H1 (cell line): ENCODE measurements around the gene SEPTIN5. TPM values are rescaled to one million over a fixed set of nuclear protein-coding genes. Genes with fewer than 3 reads are reported as not detected.

Experiments used
- CTCF ChIA-PET: fragments of 300-600 bp; sonication (Branson Sonifier 250); formaldehyde crosslinking; loops from one replicate; lab custom pipeline; 2021; ENCODE audit not compliant: partially characterized antibody; lab: Charles Lee
- POLR2A ChIA-PET: fragments of 300-600 bp; sonication (Branson Sonifier 250); formaldehyde crosslinking; loops from one replicate; lab custom pipeline; 2021; ENCODE audit warnings: inconsistent platforms; ENCODE audit not compliant: partially characterized antibody; lab: Charles Lee
- DNase-seq, 2 experiments: peaks; one replicate each; pipeline versions ENCODE4 v3.0.0 to v3.0.0-alpha.2; 2010 to 2022; ENCODE audit warnings: low spot score in 2 of 2, low read depth in 1 of 2, mixed read lengths in 1 of 2
- FAIRE-seq: peaks from 2 replicates; lab custom pipeline; 2011; peaks lifted over from hg19 to GRCh38; lab: Jason Lieb, UNC
- H2AFZ ChIP-seq: 2 replicates; pipeline ENCODE4 v1.8.1; 2012; ENCODE audit warnings: low read length, inconsistent platforms
- H2AK5ac ChIP-seq: 2 replicates; pipeline ENCODE4 v1.6.1; 2013; ENCODE audit warnings: low read depth, low read length
- H2BK120ac ChIP-seq: replicated peaks from 2 replicates; pipeline ENCODE3; 2013; ENCODE audit warnings: low read depth, low read length, inconsistent platforms
- H2BK12ac ChIP-seq: 2 replicates; pipeline ENCODE4 v1.6.1; 2013; ENCODE audit warnings: low read depth, low read length
- H2BK15ac ChIP-seq: 2 replicates; pipeline ENCODE4 v1.6.1; 2013; ENCODE audit warnings: low read length
- H2BK20ac ChIP-seq: 2 replicates; pipeline ENCODE4 v1.6.1; 2013; ENCODE audit warnings: low read length
- H2BK5ac ChIP-seq: 2 replicates; pipeline ENCODE4 v1.6.1; 2013; ENCODE audit warnings: low read depth, low read length
- H3K14ac ChIP-seq: 2 replicates; pipeline ENCODE4 v1.6.1; 2013; ENCODE audit warnings: inconsistent platforms; ENCODE audit not compliant: insufficient read length
- H3K18ac ChIP-seq: 2 replicates; pipeline ENCODE4 v1.6.1; 2013; ENCODE audit warnings: low read length; ENCODE audit errors: extremely low read depth
- H3K23ac ChIP-seq: 2 replicates; pipeline ENCODE4 v1.6.1; 2013; ENCODE audit warnings: inconsistent platforms; ENCODE audit not compliant: insufficient read length
- H3K23me2 ChIP-seq: 2 replicates; pipeline ENCODE4 v1.6.1; 2013; ENCODE audit warnings: low read depth, low read length
- H3K27ac ChIP-seq: 2 replicates; pipeline ENCODE4 v1.6.1; 2011; ENCODE audit warnings: low read depth, low read length, inconsistent platforms
- H3K27me3 ChIP-seq, 4 experiments: replicated peaks in 1 of 4; 1 replicate in 1 of 4; 2 replicates in 3 of 4; pipeline versions ENCODE4 v1.6.1 to v1.8.1; 2011 to 2013; ENCODE audit warnings: low read length in 3 of 4, mild to moderate bottlenecking in 3 of 4, inconsistent platforms in 2 of 4, mixed read lengths in 2 of 4, moderate library complexity in 1 of 4; ENCODE audit not compliant: control insufficient read depth in 3 of 4, insufficient read depth in 3 of 4; ENCODE audit errors: extremely low read depth in 1 of 4
- H3K36me3 ChIP-seq, 4 experiments: 2 replicates each; pipeline versions ENCODE4 v1.6.1 to v1.8.1; 2011 to 2013; ENCODE audit warnings: mild to moderate bottlenecking in 4 of 4, low read length in 3 of 4, moderate library complexity in 2 of 4, control low read depth in 1 of 4, inconsistent platforms in 1 of 4; ENCODE audit not compliant: insufficient read depth in 4 of 4, control insufficient read depth in 2 of 4
- H3K4ac ChIP-seq: replicated peaks from 2 replicates; pipeline ENCODE3; 2013; ENCODE audit warnings: low read length, low read depth, mixed read lengths, inconsistent platforms; ENCODE audit not compliant: insufficient read length
- H3K4me1 ChIP-seq, 4 experiments: replicated peaks in 1 of 4; 1 replicate in 1 of 4; 2 replicates in 3 of 4; pipeline versions ENCODE4 v1.6.1 to v1.8.1; 2011 to 2013; ENCODE audit warnings: low read length in 3 of 4, inconsistent platforms in 2 of 4, mixed read lengths in 1 of 4; ENCODE audit not compliant: insufficient read depth in 4 of 4, control insufficient read depth in 3 of 4
- H3K4me2 ChIP-seq, 2 experiments: 2 replicates each; pipeline versions ENCODE4 v1.6.1 to v1.8.1; 2011 to 2013; ENCODE audit warnings: low read depth in 2 of 2, low read length in 2 of 2, control low read depth in 1 of 2, inconsistent platforms in 1 of 2, mild to moderate bottlenecking in 1 of 2; ENCODE audit not compliant: insufficient read depth in 1 of 2
- H3K4me3 ChIP-seq, 4 experiments: fragments of 200-600, 300-600 bp in 1 of 4; sonication (generic), shearing (Covaris generic), sonication (Bioruptor Twin) in 1 of 4; 2 replicates each; pipeline versions ENCODE4 v1.5.1 to v1.8.1; 2011 to 2016; ENCODE audit warnings: low read length in 4 of 4, low read depth in 3 of 4, control low read depth in 2 of 4, inconsistent platforms in 2 of 4, mild to moderate bottlenecking in 2 of 4, mixed read lengths in 1 of 4, moderate library complexity in 1 of 4; ENCODE audit not compliant: insufficient read depth in 2 of 4; ENCODE audit errors: extremely low read depth in 1 of 4
- H3K56ac ChIP-seq: replicated peaks from 2 replicates; pipeline ENCODE3; 2013; ENCODE audit warnings: low read depth, mild to moderate bottlenecking, mixed read lengths, low read length, inconsistent platforms; ENCODE audit not compliant: insufficient read length
- H3K79me1 ChIP-seq: 2 replicates; pipeline ENCODE4 v1.6.1; 2013; ENCODE audit warnings: low read depth, low read length, control low read depth
- H3K79me2 ChIP-seq, 2 experiments: 2 replicates each; pipeline versions ENCODE4 v1.6.1 to v1.8.1; 2012 to 2013; ENCODE audit warnings: low read length in 2 of 2, mild to moderate bottlenecking in 2 of 2, inconsistent platforms in 1 of 2; ENCODE audit not compliant: insufficient read depth in 2 of 2, control insufficient read depth in 1 of 2
- H3K9ac ChIP-seq, 4 experiments: replicated peaks in 1 of 4; 1 replicate in 1 of 4; 2 replicates in 3 of 4; pipeline versions ENCODE4 v1.6.1 to v1.8.1; 2011 to 2013; ENCODE audit warnings: low read depth in 3 of 4, low read length in 3 of 4, control low read depth in 2 of 4, mild to moderate bottlenecking in 2 of 4, moderate library complexity in 2 of 4, inconsistent platforms in 1 of 4; ENCODE audit errors: extremely low read depth in 1 of 4
- H3K9me3 ChIP-seq, 2 experiments: 2 replicates each; pipeline versions ENCODE4 v1.6.1 to v1.8.1; 2012 to 2013; ENCODE audit warnings: mild to moderate bottlenecking in 2 of 2, moderate library complexity in 2 of 2, control low read depth in 1 of 2, inconsistent platforms in 1 of 2, low read depth in 1 of 2, low read length in 1 of 2, mixed read lengths in 1 of 2; ENCODE audit not compliant: insufficient read depth in 2 of 2
- H4K20me1 ChIP-seq, 2 experiments: replicated peaks in 1 of 2; 2 replicates each; pipeline versions ENCODE3 to v1.8.1; 2011 to 2013; ENCODE audit warnings: inconsistent platforms in 2 of 2, low read length in 2 of 2, mild to moderate bottlenecking in 1 of 2; ENCODE audit not compliant: insufficient read depth in 2 of 2, control insufficient read depth in 1 of 2
- H4K5ac ChIP-seq: 2 replicates; pipeline ENCODE4 v1.6.1; 2013; ENCODE audit warnings: low read length, low read depth, mixed read lengths, inconsistent platforms; ENCODE audit not compliant: insufficient read length
- H4K8ac ChIP-seq: 2 replicates; pipeline ENCODE4 v1.8.0; 2013; ENCODE audit warnings: mild to moderate bottlenecking, moderate library complexity, low read length, inconsistent platforms; ENCODE audit not compliant: insufficient read depth; ENCODE audit errors: extremely low read depth
- H4K91ac ChIP-seq: replicated peaks from 2 replicates; pipeline ENCODE3; 2013; ENCODE audit warnings: low read length, mixed read lengths, inconsistent platforms; ENCODE audit not compliant: insufficient read length
- CBX5 ChIP-seq: fragments of 300-800, 300-1000 bp; sonication (generic); IDR thresholded peaks from 2 replicates; pipeline ENCODE4 v1.7.1; 2016; ENCODE audit warnings: antibody characterized with exemption, low read length, low read depth
- EZH2 ChIP-seq: fragments of 200-600 bp; sonication (generic); IDR thresholded peaks from 2 replicates; pipeline ENCODE4 v1.7.1; 2012; ENCODE audit warnings: low read depth, mild to moderate bottlenecking, moderate library complexity, low read length, inconsistent platforms; ENCODE audit not compliant: severe bottlenecking
- JUND ChIP-seq: IDR thresholded peaks from 2 replicates; pipeline ENCODE4 v1.6.1; 2011; ENCODE audit warnings: mild to moderate bottlenecking, improper control_type of control experiment, low read length
- SIN3A ChIP-seq, 2 experiments: IDR thresholded peaks in 1 of 2; conservative IDR thresholded peaks in 1 of 2; 2 replicates each; pipeline ENCODE4 v1.6.1; 2011 to 2012; ENCODE audit warnings: low read length in 2 of 2, improper control_type of control experiment in 1 of 2, low read depth in 1 of 2, mild to moderate bottlenecking in 1 of 2
- SUZ12 ChIP-seq: fragments of 200-600 bp; sonication (generic); IDR thresholded peaks from 2 replicates; pipeline ENCODE4 v1.6.1; 2012; ENCODE audit warnings: mild to moderate bottlenecking, inconsistent platforms, low read length, moderate library complexity, mixed read lengths
- WGBS, 2 experiments: shearing (Covaris generic) in 1 of 2; methylation state at CpG; one replicate each; pipeline versions ENCODE4 v1.1.6 to v1.1.7; 2013 to 2015; ENCODE audit warnings: low lambda C conversion rate in 2 of 2, mixed read lengths in 2 of 2, inconsistent platforms in 1 of 2, low coverage in 1 of 2, missing lambda C conversion rate in 1 of 2; ENCODE audit not compliant: insufficient replicate concordance in 2 of 2, insufficient coverage in 1 of 2, insufficient read length in 1 of 2; ENCODE audit errors: extremely low coverage in 1 of 2, missing lambda C conversion rate in 1 of 2; 5-methylcytosine and 5-hydroxymethylcytosine counted together
- polyA plus RNA-seq, 7 experiments: library from polyadenylated mRNA; depleted of rRNA in 3 of 7; stranded (reverse) in 5 of 7; unstranded in 2 of 7; fragments of >200 nt in 5 of 7; fragments of 200-250 nt in 2 of 7; gene quantifications; 1 replicate in 5 of 7; 2 replicates in 1 of 7; 4 replicates in 1 of 7; pipeline versions ENCODE4 v1.2.1 to v1.2.3, GENCODE V29; 2011 to 2013; ENCODE audit warnings: missing spikeins in 2 of 7, mixed read lengths in 2 of 7
- total RNA-seq: library from RNA; stranded (reverse); fragmentation: NEBNext Ultra II Directional; extraction: Animal tissue kit (Norgen Biotek cat#: 25700); gene quantifications from 2 replicates; pipeline ENCODE4 v1.2.1, GENCODE V29; 2021

The SEPTIN5 gene
- total and polyA plus RNA-seq, 2 of the 8 experiments (the other 6 are each of a cell fraction or from before 2014, with no cell fraction given), result 6.0 to 8.6 TPM

DNA sequence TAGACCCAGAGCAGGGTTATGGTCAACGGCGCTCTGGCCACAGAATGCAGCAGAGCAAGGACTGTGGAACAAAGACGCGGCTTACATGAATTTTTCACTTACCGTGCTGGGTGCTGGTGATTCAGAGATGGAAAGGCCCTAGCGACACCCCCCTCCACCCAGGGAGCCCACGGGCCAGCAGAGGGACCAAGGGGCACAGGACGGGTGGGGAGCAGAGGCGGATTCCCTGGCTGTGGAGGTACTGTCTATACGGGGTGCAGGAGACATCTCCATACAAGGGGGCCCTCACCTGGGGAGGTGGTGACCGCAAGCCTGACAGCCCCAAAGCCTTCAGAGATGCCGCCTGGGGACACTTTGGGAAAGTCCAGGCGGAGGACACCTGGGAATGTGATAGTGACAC, 1.1 kb upstream of the SEPTIN5 start:
- H4K20me1 ChIP-seq, result peaks cover 0 to 4% of the 10 kb centered on the region in 2 experiments
- H3K56ac ChIP-seq, result no peak overlapping the region
- H3K79me1 ChIP-seq, result no peaks in the 10 kb centered on the region; the same call in 1 of the 2 replicates
- no peak overlapping the region for H4K91ac ChIP-seq
- no peak overlapping the region for H3K18ac ChIP-seq
- CTCF ChIA-PET, result interaction anchor here (0.6 to 5.3 kb wide), 2 partner anchors 34 to 1343 kb away, joined by 3 to 50 read pairs; no protein-coding TSS in a partner anchor
- peaks cover 0 to 12% (median 9%) of the 10 kb centered on the region in 4 experiments; a peak in 5 of 7 replicates for H3K4me1 ChIP-seq
- no peak overlapping the region for H3K4me2 ChIP-seq
- POLR2A ChIA-PET, result no interaction called here
- no peaks in the 10 kb centered on the region for H3K36me3 ChIP-seq
- no peak for FAIRE-seq
- no peak overlapping the region for H2BK120ac ChIP-seq
- H2AFZ ChIP-seq, result no peak overlapping the region
- peaks cover 2 to 52% (median 38%) of the 10 kb centered on the region in 4 experiments for H3K27me3 ChIP-seq
- H2AK5ac ChIP-seq, result no peak overlapping the region
- no peak overlapping the region; the same call in 1 of the 2 replicates for H2BK20ac ChIP-seq
- no peaks in the 10 kb centered on the region for H3K9me3 ChIP-seq
- H3K9ac ChIP-seq, result no peak overlapping the region
- no peak for TF ChIP-seq SIN3A (conservative IDR thresholded peaks at IDR 0.05 in 1 of 2, IDR thresholded peaks at IDR 0.05 in 1 of 2; ENCODE audit: low read depth in 1 of 2, low read length in 2 of 2)
- TF ChIP-seq SUZ12, result 0 out of 2 replicates have a peak, but pooled peaks have one; percentile 16
- no peak for TF ChIP-seq CBX5
- no peak for TF ChIP-seq JUND
- peak; percentile 2 for TF ChIP-seq EZH2
- TF ChIP-seq, all 59 proteins: peak for 2
- Histone ChIP-seq H4K5ac (no peak overlapping the region), H3K4ac (peak overlapping the region; percentile 54), H3K14ac (no peak overlapping the region), H4K8ac (no peak overlapping the region), H3K23ac (no peak overlapping the region), H2BK5ac (no peak overlapping the region), H2BK15ac (no peak overlapping the region), H2BK12ac (peak overlapping the region; percentile 88; the same call in 1 of the 2 replicates), H3K79me2 (no peaks in the 10 kb centered on the region), H3K4me3 (no peak overlapping the region), H3K23me2 (peaks cover 6% of the 10 kb centered on the region; the same call in 1 of the 2 replicates), H3K27ac (no peak overlapping the region)
- DNase-seq, result no peak
- whole genome bisulfite sequencing, 2 experiments, result 94% methylated on average over 12 of the region's 13 CpGs; no CpG with 5 or more reads in 1 of the 2 experiments
